ENCODE measurements around the gene CACNA2D2. TPM values are rescaled to one million over a fixed set of nuclear protein-coding genes. Genes with fewer than 3 reads are reported as not detected.

Gene CACNA2D2
- total and polyA plus RNA-seq, 2 of the 13 experiments (the other 11 are each of a cell fraction or from before 2014, with no cell fraction given) = not detected

DNA sequence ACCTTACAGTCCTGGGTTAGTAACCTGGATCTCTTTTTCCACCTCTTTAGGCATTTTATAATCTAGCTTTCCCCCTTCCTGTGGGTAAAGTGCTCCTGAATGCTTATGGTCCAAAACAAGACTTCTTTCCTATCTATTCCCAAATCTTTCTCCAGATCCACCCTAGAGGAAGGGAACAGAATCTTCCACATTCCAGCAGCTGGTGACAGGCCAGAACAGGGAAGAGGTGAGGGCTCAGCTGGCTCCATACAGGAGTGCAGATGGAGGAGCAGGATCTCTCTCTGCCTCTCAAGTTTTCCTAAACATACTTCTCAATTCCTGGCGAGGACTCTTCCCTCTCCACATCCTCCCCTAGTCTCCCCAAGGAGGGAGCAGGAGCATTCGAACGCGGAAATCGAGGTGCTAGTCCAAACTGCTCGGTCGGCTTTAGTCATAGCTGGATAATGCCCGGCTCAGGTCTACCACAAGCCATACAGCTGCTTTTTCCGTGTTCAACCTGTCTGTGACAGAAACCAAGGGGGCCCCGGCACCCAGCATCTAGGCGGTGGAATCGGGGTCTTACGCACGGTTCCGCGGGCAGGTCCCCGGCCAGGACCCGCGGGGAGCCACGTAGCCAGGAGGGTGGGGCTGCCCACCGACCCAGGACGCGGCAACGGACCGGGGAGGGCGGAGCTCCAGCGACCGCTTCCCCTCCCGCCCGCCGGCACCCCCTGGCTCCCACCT lies 166.8 kb downstream of the CACNA2D2 start (continued):
- TF ChIP-seq, protein P1, sequence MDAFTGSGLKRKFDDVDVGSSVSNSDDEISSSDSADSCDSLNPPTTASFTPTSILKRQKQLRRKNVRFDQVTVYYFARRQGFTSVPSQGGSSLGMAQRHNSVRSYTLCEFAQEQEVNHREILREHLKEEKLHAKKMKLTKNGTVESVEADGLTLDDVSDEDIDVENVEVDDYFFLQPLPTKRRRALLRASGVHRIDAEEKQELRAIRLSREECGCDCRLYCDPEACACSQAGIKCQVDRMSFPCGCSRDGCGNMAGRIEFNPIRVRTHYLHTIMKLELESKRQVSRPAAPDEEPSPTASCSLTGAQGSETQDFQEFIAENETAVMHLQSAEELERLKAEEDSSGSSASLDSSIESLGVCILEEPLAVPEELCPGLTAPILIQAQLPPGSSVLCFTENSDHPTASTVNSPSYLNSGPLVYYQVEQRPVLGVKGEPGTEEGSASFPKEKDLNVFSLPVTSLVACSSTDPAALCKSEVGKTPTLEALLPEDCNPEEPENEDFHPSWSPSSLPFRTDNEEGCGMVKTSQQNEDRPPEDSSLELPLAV (CRISPR knock-in tag; conservative IDR thresholded peaks at IDR 0.05; ENCODE audit: low read depth) = peak; percentile 81; the same call in 1 of the 2 replicates
- 0 out of 2 replicates have a peak, but pooled peaks have one; percentile 36 for TF ChIP-seq NFE2L1 (CRISPR knock-in tag; IDR thresholded peaks at IDR 0.05; ENCODE audit: borderline replicate concordance)
- TF ChIP-seq MTF1 (CRISPR knock-in tag; IDR thresholded peaks at IDR 0.05) = 0 out of 2 replicates have a peak, but pooled peaks have one; percentile 17
- 0 out of 4 replicates have a peak, but pooled peaks of 1 of the 2 experiments have one; percentile 52 for TF ChIP-seq ATF4 (CRISPR knock-in tag; IDR thresholded peaks at IDR 0.05)
- peak; percentile 27 for TF ChIP-seq TEAD3 (CRISPR knock-in tag; optimal IDR thresholded peaks at IDR 0.05; ENCODE audit: borderline replicate concordance)
- 0 out of 2 replicates have a peak, but pooled peaks have one; percentile 13 for TF ChIP-seq ZNF101 (CRISPR knock-in tag; IDR thresholded peaks at IDR 0.05; ENCODE audit: borderline replicate concordance, low read depth)
- peak; percentile 8 for TF ChIP-seq HNRNPK (IDR thresholded peaks at IDR 0.05; ENCODE audit: low read depth, low read length, poor library complexity, severe bottlenecking)
- TF ChIP-seq ZNF672 (CRISPR knock-in tag; IDR thresholded peaks at IDR 0.05) = peak; percentile 38; the same call in 1 of the 2 replicates
- peak; percentile 31 for TF ChIP-seq AGO2 (optimal IDR thresholded peaks at IDR 0.05; ENCODE audit: low read depth, low read length)
- TF ChIP-seq ZBTB7A (CRISPR knock-in tag; IDR thresholded peaks at IDR 0.05) = peak; percentile 74; the same call in 1 of the 2 replicates
- 0 out of 2 replicates have a peak, but pooled peaks have one; percentile 50 for TF ChIP-seq REXO4 (CRISPR knock-in tag; IDR thresholded peaks at IDR 0.05; ENCODE audit: borderline replicate concordance)
- no peak for TF ChIP-seq ZNF772 (CRISPR knock-in tag; IDR thresholded peaks at IDR 0.05)
- TF ChIP-seq HMGXB4 (CRISPR knock-in tag; IDR thresholded peaks at IDR 0.05; ENCODE audit: borderline replicate concordance in 1 of 2, low read depth in 1 of 2) = no peak
- peak; percentile 66; the same call in 1 of the 2 replicates for TF ChIP-seq ZSCAN12 (CRISPR knock-in tag; IDR thresholded peaks at IDR 0.05)
- no peak for TF ChIP-seq SIN3A (IDR thresholded peaks at IDR 0.05; ENCODE audit: borderline replicate concordance, low read depth, low read length)
- TF ChIP-seq ZNF556 (CRISPR knock-in tag; IDR thresholded peaks at IDR 0.05; ENCODE audit: borderline replicate concordance) = 0 out of 2 replicates have a peak, but pooled peaks have one; percentile 44
- TF ChIP-seq, protein P2, sequence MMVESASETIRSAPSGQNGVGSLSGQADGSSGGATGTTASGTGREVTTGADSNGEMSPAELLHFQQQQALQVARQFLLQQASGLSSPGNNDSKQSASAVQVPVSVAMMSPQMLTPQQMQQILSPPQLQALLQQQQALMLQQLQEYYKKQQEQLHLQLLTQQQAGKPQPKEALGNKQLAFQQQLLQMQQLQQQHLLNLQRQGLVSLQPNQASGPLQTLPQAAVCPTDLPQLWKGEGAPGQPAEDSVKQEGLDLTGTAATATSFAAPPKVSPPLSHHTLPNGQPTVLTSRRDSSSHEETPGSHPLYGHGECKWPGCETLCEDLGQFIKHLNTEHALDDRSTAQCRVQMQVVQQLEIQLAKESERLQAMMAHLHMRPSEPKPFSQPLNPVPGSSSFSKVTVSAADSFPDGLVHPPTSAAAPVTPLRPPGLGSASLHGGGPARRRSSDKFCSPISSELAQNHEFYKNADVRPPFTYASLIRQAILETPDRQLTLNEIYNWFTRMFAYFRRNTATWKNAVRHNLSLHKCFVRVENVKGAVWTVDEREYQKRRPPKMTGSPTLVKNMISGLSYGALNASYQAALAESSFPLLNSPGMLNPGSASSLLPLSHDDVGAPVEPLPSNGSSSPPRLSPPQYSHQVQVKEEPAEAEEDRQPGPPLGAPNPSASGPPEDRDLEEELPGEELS (CRISPR knock-in tag; IDR thresholded peaks at IDR 0.05) = peak; percentile 35; the same call in 1 of the 2 replicates
- no peak for TF ChIP-seq ZNF30 (CRISPR knock-in tag; IDR thresholded peaks at IDR 0.05)
- TF ChIP-seq ZNF572 (CRISPR knock-in tag; IDR thresholded peaks at IDR 0.05) = 0 out of 2 replicates have a peak, but pooled peaks have one; percentile 70
- TF ChIP-seq ZFP62 (CRISPR knock-in tag; IDR thresholded peaks at IDR 0.05) = 0 out of 2 replicates have a peak, but pooled peaks have one; percentile 75
- TF ChIP-seq ZNF136 (CRISPR knock-in tag; IDR thresholded peaks at IDR 0.05; ENCODE audit: low read depth) = no peak
- TF ChIP-seq ZNF773 (CRISPR knock-in tag; IDR thresholded peaks at IDR 0.05; ENCODE audit: borderline replicate concordance) = no peak

Measured in HepG2 (cell line).